Parathyroid adenoma (tissue), 2 donors: Measurements from ENCODE around the gene TMBIM1.
"Not testable (repeated sequence)": the region's sequence is repeated elsewhere in the genome, so short reads cannot be mapped to it uniquely, and the experiment has no call there.

Source experiments
- H2AFZ ChIP-seq: fragments of 300-600 bp; sonication (generic); one replicate; pipeline ENCODE4 v1.7.0; 2017; ENCODE audit warnings: antibody characterized with exemption, mild to moderate bottlenecking
- H3K27ac ChIP-seq: fragments of 300-600 bp; sonication (generic); one replicate; pipeline ENCODE4 v1.7.0; 2017
- H3K27me3 ChIP-seq: fragments of 300-600 bp; sonication (generic); one replicate; pipeline ENCODE4 v1.7.0; 2017; ENCODE audit warnings: low read length; ENCODE audit not compliant: control insufficient read depth, insufficient read depth
- H3K36me3 ChIP-seq: fragments of 300-600 bp; sonication (generic); one replicate; pipeline ENCODE4 v1.7.0; 2017; ENCODE audit warnings: low read length; ENCODE audit not compliant: control insufficient read depth, insufficient read depth
- H3K4me1 ChIP-seq: fragments of 300-600 bp; sonication (generic); one replicate; pipeline ENCODE4 v1.7.0; 2017; ENCODE audit warnings: control low read depth
- H3K4me2 ChIP-seq: fragments of 300-600 bp; sonication (generic); one replicate; pipeline ENCODE4 v1.7.0; 2017; ENCODE audit warnings: low read length
- H3K4me3 ChIP-seq: fragments of 300-600 bp; sonication (generic); one replicate; pipeline ENCODE4 v1.7.0; 2017; ENCODE audit warnings: low read depth, low read length
- H3K79me2 ChIP-seq: fragments of 300-600 bp; sonication (generic); one replicate; pipeline ENCODE4 v1.7.0; 2017; ENCODE audit warnings: control low read depth
- H3K9ac ChIP-seq: fragments of 300-600 bp; sonication (generic); one replicate; pipeline ENCODE4 v1.7.0; 2017; ENCODE audit warnings: mild to moderate bottlenecking
- H3K9me3 ChIP-seq: fragments of 300-600 bp; sonication (generic); one replicate; pipeline ENCODE4 v1.7.0; 2017; ENCODE audit warnings: low read length; ENCODE audit not compliant: control insufficient read depth
- CTCF ChIP-seq: fragments of 300-600 bp; sonication (generic); IDR thresholded peaks from one replicate; pipeline ENCODE4 v1.7.0; 2017; ENCODE audit warnings: antibody characterized with exemption, mild to moderate bottlenecking
- donor health status: primary hyperparathyroidism.

The TMBIM1 gene

GRCh38 chr2:218276986-218277755, 15.1 kb downstream of the TMBIM1 start:
- H3K27ac ChIP-seq = no peak overlapping the region

GRCh38 chr2:218275371-218276072, 16.8 kb downstream of the TMBIM1 start:
- Histone ChIP-seq H3K4me1 (peaks cover 8% of the 10 kb centered on the region), H3K9me3 (no peaks in the 10 kb centered on the region), H3K4me3 (no peak overlapping the region), H3K4me2 (no peak overlapping the region), H2AFZ (no peak overlapping the region), H3K27ac (no peak overlapping the region), H3K9ac (no peak overlapping the region), H3K36me3 (no peaks in the 10 kb centered on the region), H3K79me2 (peaks cover 3% of the 10 kb centered on the region), H3K27me3 (no peaks in the 10 kb centered on the region)
- TF ChIP-seq CTCF = no peak

More at GRCh38 chr2:218276986-218277755, 15.1 kb downstream of the TMBIM1 start:
- TF ChIP-seq CTCF = no peak
- Histone ChIP-seq H3K79me2 (peaks cover 5% of the 10 kb centered on the region), H3K4me1 (peaks cover 4% of the 10 kb centered on the region), H3K27me3 (no peaks in the 10 kb centered on the region), H3K9me3 (no peaks in the 10 kb centered on the region), H2AFZ (no peak overlapping the region), H3K4me2 (no peak overlapping the region), H3K9ac (no peak overlapping the region), H3K36me3 (no peaks in the 10 kb centered on the region), H3K4me3 (no peak overlapping the region)

GRCh38 chr2:218274586-218274985, 17.7 kb downstream of the TMBIM1 start:
- Histone ChIP-seq H3K4me1 (peaks cover 8% of the 10 kb centered on the region), H3K27ac (no peak overlapping the region), H3K9ac (no peak overlapping the region)

GRCh38 chr2:218273908-218274249, 18.4 kb downstream of the TMBIM1 start:
- H3K9ac ChIP-seq = no peak overlapping the region
- no peak overlapping the region for H3K4me2 ChIP-seq
- H3K27ac ChIP-seq = no peak overlapping the region
- no peaks in the 10 kb centered on the region for H3K9me3 ChIP-seq
- peaks cover 8% of the 10 kb centered on the region for H3K4me1 ChIP-seq
- H3K36me3 ChIP-seq = no peaks in the 10 kb centered on the region
- no peaks in the 10 kb centered on the region for H3K27me3 ChIP-seq
- no peak overlapping the region for H2AFZ ChIP-seq
- no peak for TF ChIP-seq CTCF
- no peak overlapping the region for H3K4me3 ChIP-seq
- peaks cover 8% of the 10 kb centered on the region for H3K79me2 ChIP-seq

More at GRCh38 chr2:218274586-218274985, 17.7 kb downstream of the TMBIM1 start:
- H3K4me3 ChIP-seq = no peak overlapping the region
- no peaks in the 10 kb centered on the region for H3K27me3 ChIP-seq
- H3K36me3 ChIP-seq = no peaks in the 10 kb centered on the region
- H3K4me2 ChIP-seq = no peak overlapping the region
- peaks cover 3% of the 10 kb centered on the region for H3K79me2 ChIP-seq
- TF ChIP-seq CTCF = no peak
- no peak overlapping the region for H2AFZ ChIP-seq
- H3K9me3 ChIP-seq = no peaks in the 10 kb centered on the region

- H3K4me2 ChIP-seq, H3K27ac ChIP-seq, H2AFZ ChIP-seq, H3K27me3 ChIP-seq, H3K4me1 ChIP-seq, H3K79me2 ChIP-seq, H3K36me3 ChIP-seq, H3K9ac ChIP-seq, H3K4me3 ChIP-seq, H3K9me3 ChIP-seq: not testable (repeated sequence)
These were observed 18.9 kb downstream of the TMBIM1 start for GRCh38 chr2:218273214-218273907.
